ENCODE measurements around the gene THTPA. TPM values are rescaled to one million over a fixed set of nuclear protein-coding genes. Genes with fewer than 3 reads are reported as not detected.

Gene THTPA
- total and polyA plus RNA-seq, 11 donors = 9.1 to 30.9 (median 18.9) TPM

DNA sequence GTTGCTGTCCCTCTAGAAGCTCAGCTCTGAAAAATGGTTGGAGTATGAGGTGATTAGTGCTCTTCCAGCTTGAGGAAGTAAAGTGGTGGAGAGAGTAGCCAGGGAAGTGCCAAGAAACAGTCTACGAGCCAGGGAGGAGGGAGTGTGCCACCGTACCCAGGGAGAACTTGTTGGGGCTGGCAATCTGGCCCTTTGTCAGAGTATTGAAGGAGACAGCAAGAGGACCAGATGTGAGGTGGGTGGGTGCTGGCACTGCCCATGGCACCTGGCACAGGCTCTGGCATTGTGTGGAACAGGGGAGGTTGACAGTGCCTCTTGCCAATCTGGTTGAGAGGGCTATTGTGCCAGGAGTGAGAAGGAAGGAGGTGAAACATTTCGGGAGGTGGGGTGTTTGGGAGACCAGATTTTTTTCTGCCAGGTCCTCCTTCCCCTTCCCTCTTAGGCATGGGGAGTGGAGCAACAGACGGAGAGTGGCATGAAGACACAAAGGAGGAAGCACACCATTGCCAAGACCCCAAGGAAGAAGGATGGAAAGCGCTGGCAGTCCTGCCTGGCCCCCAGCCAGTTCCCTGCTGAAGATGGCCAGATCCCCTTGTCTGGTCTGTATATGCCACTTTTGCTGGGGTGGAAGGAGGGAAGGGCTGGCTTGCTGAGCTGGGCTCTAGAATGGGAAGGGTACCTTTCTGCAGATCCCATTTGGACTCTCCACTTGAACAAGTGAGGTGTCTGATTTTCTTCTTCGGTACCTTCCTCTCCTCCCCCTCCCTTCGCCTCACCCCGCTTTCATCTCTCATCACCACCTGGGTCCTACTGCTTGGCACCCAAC lies 42.0 kb upstream of the THTPA start:
- Histone ChIP-seq H3K4me1 (no peaks in the 10 kb centered on the region), H3K4me3 (no peak overlapping the region), H3K36me3 (no peaks in the 10 kb centered on the region), H3K27ac (peak overlapping the region in 1 of 12 donors; percentile 37), H3K9me3 (no peaks in the 10 kb centered on the region), H3K27me3 (no peaks in the 10 kb centered on the region)
- DNase-seq (no peak), ATAC-seq (peak in 2 of 4 donors; percentile 5 to 16)
- WGBS, 4 donors = 79 to 88% (median 84%) methylated on average over 8 of the region's 8 CpGs
- intact Hi-C loops (cut with DNase I) = no loop called here
- TF ChIP-seq, protein P1, sequence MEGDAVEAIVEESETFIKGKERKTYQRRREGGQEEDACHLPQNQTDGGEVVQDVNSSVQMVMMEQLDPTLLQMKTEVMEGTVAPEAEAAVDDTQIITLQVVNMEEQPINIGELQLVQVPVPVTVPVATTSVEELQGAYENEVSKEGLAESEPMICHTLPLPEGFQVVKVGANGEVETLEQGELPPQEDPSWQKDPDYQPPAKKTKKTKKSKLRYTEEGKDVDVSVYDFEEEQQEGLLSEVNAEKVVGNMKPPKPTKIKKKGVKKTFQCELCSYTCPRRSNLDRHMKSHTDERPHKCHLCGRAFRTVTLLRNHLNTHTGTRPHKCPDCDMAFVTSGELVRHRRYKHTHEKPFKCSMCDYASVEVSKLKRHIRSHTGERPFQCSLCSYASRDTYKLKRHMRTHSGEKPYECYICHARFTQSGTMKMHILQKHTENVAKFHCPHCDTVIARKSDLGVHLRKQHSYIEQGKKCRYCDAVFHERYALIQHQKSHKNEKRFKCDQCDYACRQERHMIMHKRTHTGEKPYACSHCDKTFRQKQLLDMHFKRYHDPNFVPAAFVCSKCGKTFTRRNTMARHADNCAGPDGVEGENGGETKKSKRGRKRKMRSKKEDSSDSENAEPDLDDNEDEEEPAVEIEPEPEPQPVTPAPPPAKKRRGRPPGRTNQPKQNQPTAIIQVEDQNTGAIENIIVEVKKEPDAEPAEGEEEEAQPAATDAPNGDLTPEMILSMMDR (IDR thresholded peaks at IDR 0.05) = no peak
- no peak for TF ChIP-seq POLR2A (IDR thresholded peaks at IDR 0.05)

DNA sequence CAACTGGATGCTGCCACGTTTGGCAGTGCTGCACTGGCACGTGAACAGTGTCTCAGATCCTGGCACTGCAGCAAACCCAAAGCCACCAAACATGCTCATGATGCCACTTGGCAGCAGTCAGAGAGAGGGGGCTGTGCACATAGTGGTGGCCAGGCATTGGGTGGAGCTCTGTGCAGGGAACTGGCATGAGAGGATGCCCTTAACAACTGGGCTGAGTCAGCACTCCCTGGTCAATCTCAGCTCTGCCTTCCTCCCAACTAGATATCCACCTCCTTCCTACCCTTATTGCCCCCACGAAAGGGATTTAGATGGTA lies 41.5 kb upstream of the THTPA start:
- ATAC-seq = peak; percentile 58 to 66 (median 62)
- WGBS, 4 donors = 51 to 71% (median 66%) methylated on average over 3 of the region's 3 CpGs
- Histone ChIP-seq H3K27me3 (no peaks in the 10 kb centered on the region), H3K9me3 (no peaks in the 10 kb centered on the region), H3K27ac (no peak overlapping the region), H3K4me1 (no peaks in the 10 kb centered on the region), H3K36me3 (no peaks in the 10 kb centered on the region), H3K4me3 (no peak overlapping the region)
- DNase-seq = peak in 1 of 5 donors; percentile 52
- intact Hi-C loops (cut with DNase I) = no loop called here
- no peak for TF ChIP-seq POLR2A (IDR thresholded peaks at IDR 0.05)
- TF ChIP-seq, protein P1 (IDR thresholded peaks at IDR 0.05) = no peak

DNA sequence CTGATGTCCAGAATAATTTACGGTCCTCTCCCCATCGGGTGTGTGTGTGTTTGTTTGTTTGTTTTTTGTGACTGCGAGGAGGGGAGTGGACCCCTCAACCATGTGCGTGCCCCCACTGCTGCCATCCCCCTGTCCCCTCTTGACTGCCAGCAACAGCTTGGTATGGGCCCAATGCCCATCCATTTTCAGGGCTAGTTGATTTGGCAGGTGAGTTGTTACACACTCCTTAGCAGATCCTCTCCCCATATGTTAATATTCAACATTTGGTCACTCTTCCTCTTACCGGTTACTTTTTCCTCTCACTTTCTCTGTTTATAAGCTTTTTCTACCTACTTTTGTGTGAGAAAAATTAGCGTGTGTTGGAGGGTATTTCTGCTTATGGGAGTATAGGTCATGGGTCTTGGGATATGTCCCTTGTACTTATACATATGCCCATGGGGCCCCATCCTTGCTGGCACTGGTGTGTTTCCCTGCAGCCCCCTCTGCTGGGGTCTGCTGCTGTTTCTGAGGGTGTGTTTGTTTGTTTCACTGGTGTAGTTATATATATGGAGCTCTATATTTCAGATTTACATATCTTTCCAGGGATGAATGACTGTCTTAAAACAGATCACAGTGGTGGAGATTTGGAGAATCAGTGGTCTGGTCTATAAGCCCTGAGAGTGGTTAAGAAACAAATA lies 38.3 kb upstream of the THTPA start:
- H3K36me3 ChIP-seq = no peaks in the 10 kb centered on the region
- no peaks in the 10 kb centered on the region for H3K27me3 ChIP-seq
- no peak overlapping the region for H3K27ac ChIP-seq
- intact Hi-C loops (cut with DNase I) = no loop called here
- TF ChIP-seq POLR2A (IDR thresholded peaks at IDR 0.05) = no peak
- TF ChIP-seq, protein P1 (IDR thresholded peaks at IDR 0.05) = no peak
- no peaks in the 10 kb centered on the region for H3K4me1 ChIP-seq
- ATAC-seq = no peak
- 81 to 89% (median 85%) methylated on average over 6 of the region's 6 CpGs for WGBS, 4 donors
- H3K4me3 ChIP-seq = no peak overlapping the region
- no peak for DNase-seq
- H3K9me3 ChIP-seq = no peaks in the 10 kb centered on the region

DNA sequence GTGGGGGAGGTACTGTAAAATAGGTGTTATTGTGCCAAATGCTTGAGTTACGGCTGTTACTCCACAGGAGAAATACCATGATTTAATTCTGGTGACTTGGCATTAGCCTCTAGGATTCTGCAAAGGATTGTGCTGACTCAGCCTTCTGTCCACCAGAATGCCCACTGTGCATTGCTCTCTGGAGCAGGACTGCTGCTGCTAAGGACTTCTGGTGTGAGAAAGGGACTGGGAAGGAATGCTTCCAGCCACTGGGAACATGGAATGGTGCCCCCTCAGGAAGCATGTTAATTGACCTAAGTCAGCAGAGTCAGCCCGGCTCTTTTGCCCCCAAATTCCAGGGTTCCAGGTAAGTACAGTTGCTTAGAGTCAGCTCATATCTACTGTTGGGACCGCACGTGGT lies 37.4 kb upstream of the THTPA start:
- 66 to 69% (median 68%) methylated on average over 4 of the region's 4 CpGs for WGBS, 4 donors
- ATAC-seq (no peak), DNase-seq (no peak)
- Histone ChIP-seq H3K36me3 (no peaks in the 10 kb centered on the region), H3K27ac (no peak overlapping the region), H3K4me1 (no peaks in the 10 kb centered on the region), H3K4me3 (no peak overlapping the region), H3K9me3 (no peaks in the 10 kb centered on the region), H3K27me3 (no peaks in the 10 kb centered on the region)
- TF ChIP-seq, protein P1 (IDR thresholded peaks at IDR 0.05) = no peak
- no peak for TF ChIP-seq POLR2A (IDR thresholded peaks at IDR 0.05)
- intact Hi-C loops (cut with DNase I) = no loop called here
